ENCODE measurements around the gene EFNA2. TPM values are rescaled to one million over a fixed set of nuclear protein-coding genes. Genes with fewer than 3 reads are reported as not detected.

The EFNA2 gene
- total and polyA plus RNA-seq, 2 of the 8 experiments (the other 6 are each of a cell fraction or from before 2014, with no cell fraction given), result 4.0 to 7.0 TPM

- no peak overlapping the region for H2BK20ac ChIP-seq (ENCODE audit: low read length)
- H3K4me3 ChIP-seq (ENCODE audit: extremely low read depth in 1 of 4, insufficient read depth in 2 of 4, low read depth in 3 of 4, low read length in 4 of 4), result no peak overlapping the region
- peaks cover 3% of the 10 kb centered on the region; the same call in 1 of the 2 replicates for H3K23me2 ChIP-seq (ENCODE audit: low read depth, low read length)
- no peak for DNase-seq (ENCODE audit: low read depth in 1 of 2, low spot score in 2 of 2)
- H2AK5ac ChIP-seq (ENCODE audit: low read depth, low read length), result no peak overlapping the region
- no peak for FAIRE-seq
- H2AFZ ChIP-seq (ENCODE audit: low read length), result no peak overlapping the region
- H4K5ac ChIP-seq (ENCODE audit: insufficient read length, low read depth, low read length), result no peak overlapping the region
- peaks cover 0 to 5% (median 0%) of the 10 kb centered on the region in 4 experiments; a peak in 1 of 8 replicates for H3K36me3 ChIP-seq (ENCODE audit: control insufficient read depth in 2 of 4, insufficient read depth in 4 of 4, low read length in 3 of 4)
- POLR2A ChIA-PET (ENCODE audit: partially characterized antibody), result interaction anchor here (0.6 to 3.7 kb wide), 8 partner anchors 7 to 160 kb away, joined by 3 to 35 read pairs (median 7); partner anchors contain the start of genes CIRBP and FAM174C
- no peaks in the 10 kb centered on the region for H3K79me2 ChIP-seq (ENCODE audit: control insufficient read depth in 1 of 2, insufficient read depth in 2 of 2, low read length in 2 of 2)
- TF ChIP-seq FOSL1 (IDR thresholded peaks at IDR 0.05; ENCODE audit: insufficient read depth, low read depth, low read length) (no peak), CBX8 (IDR thresholded peaks at IDR 0.05; ENCODE audit: borderline replicate concordance, low read depth, low read length) (no peak), BCL11A (IDR thresholded peaks at IDR 0.05; ENCODE audit: low read depth in 2 of 2, low read length in 2 of 2) (no peak), NRF1 (IDR thresholded peaks at IDR 0.05; ENCODE audit: low read depth, low read length) (no peak), KDM5A (IDR thresholded peaks at IDR 0.05; ENCODE audit: low read length) (no peak)
- WGBS, 2 experiments (ENCODE audit: extremely low coverage in 1 of 2, insufficient coverage in 1 of 2, insufficient read length in 1 of 2, insufficient replicate concordance in 2 of 2, low coverage in 1 of 2, low lambda C conversion rate in 2 of 2, missing lambda C conversion rate in 1 of 2), result 84% methylated on average over 18 of the region's 18 CpGs; no CpG with 5 or more reads in 1 of the 2 experiments
- H3K79me1 ChIP-seq (ENCODE audit: low read depth, low read length), result no peaks in the 10 kb centered on the region
- H2BK5ac ChIP-seq (ENCODE audit: low read depth, low read length), result no peak overlapping the region
- no peak overlapping the region for H3K9ac ChIP-seq (replicated peaks in 1 of 4; ENCODE audit: extremely low read depth in 1 of 4, low read depth in 3 of 4, low read length in 3 of 4)
- H3K56ac ChIP-seq (replicated peaks; ENCODE audit: insufficient read length, low read depth, low read length), result no peak overlapping the region
- no peak overlapping the region for H4K91ac ChIP-seq (replicated peaks; ENCODE audit: insufficient read length, low read length)
- no peak overlapping the region for H3K4me2 ChIP-seq (ENCODE audit: insufficient read depth in 1 of 2, low read depth in 2 of 2, low read length in 2 of 2)
- peaks cover 0 to 21% (median 12%) of the 10 kb centered on the region in 4 experiments; a peak in 5 of 7 replicates for H3K27me3 ChIP-seq (replicated peaks in 1 of 4; ENCODE audit: control insufficient read depth in 3 of 4, extremely low read depth in 1 of 4, insufficient read depth in 3 of 4, low read length in 3 of 4)
- H2BK120ac ChIP-seq (replicated peaks; ENCODE audit: low read depth, low read length), result no peak overlapping the region
- no peak overlapping the region for H3K18ac ChIP-seq (ENCODE audit: extremely low read depth, low read length)
- no peaks in the 10 kb centered on the region for H3K9me3 ChIP-seq (ENCODE audit: insufficient read depth in 2 of 2, low read depth in 1 of 2, low read length in 1 of 2)
- no peak overlapping the region for H2BK12ac ChIP-seq (ENCODE audit: low read depth, low read length)
- H3K14ac ChIP-seq (ENCODE audit: insufficient read length), result no peak overlapping the region
- H4K8ac ChIP-seq (ENCODE audit: extremely low read depth, insufficient read depth, low read length), result peak overlapping the region; percentile 76; the same call in 1 of the 2 replicates
- no peak overlapping the region for H3K23ac ChIP-seq (ENCODE audit: insufficient read length)
- H2BK15ac ChIP-seq (ENCODE audit: low read length), result no peak overlapping the region
- CTCF ChIA-PET (ENCODE audit: partially characterized antibody), result interaction anchor here (1.1 to 1.3 kb wide), 2 partner anchors 35 to 73 kb away, joined by 3 read pairs; no protein-coding TSS in a partner anchor
- H3K27ac ChIP-seq (ENCODE audit: low read depth, low read length), result no peak overlapping the region
- peaks cover 0 to 20% (median 9%) of the 10 kb centered on the region in 4 experiments; a peak in 5 of 7 replicates for H3K4me1 ChIP-seq (replicated peaks in 1 of 4; ENCODE audit: control insufficient read depth in 3 of 4, insufficient read depth in 4 of 4, low read length in 3 of 4)
- peaks cover 0 to 8% of the 10 kb centered on the region in 2 experiments for H4K20me1 ChIP-seq (replicated peaks in 1 of 2; ENCODE audit: control insufficient read depth in 1 of 2, insufficient read depth in 2 of 2, low read length in 2 of 2)
- H3K4ac ChIP-seq (replicated peaks; ENCODE audit: insufficient read length, low read depth, low read length), result no peak overlapping the region
Measured at GRCh38 chr19:1282588-1283206, 3.0 kb upstream of the EFNA2 start.
